ENCODE measurements around the gene NLRP5.
"Not testable (repeated sequence)": the region's sequence is repeated elsewhere in the genome, so short reads cannot be mapped to it uniquely, and the experiment has no call there.

DNA sequence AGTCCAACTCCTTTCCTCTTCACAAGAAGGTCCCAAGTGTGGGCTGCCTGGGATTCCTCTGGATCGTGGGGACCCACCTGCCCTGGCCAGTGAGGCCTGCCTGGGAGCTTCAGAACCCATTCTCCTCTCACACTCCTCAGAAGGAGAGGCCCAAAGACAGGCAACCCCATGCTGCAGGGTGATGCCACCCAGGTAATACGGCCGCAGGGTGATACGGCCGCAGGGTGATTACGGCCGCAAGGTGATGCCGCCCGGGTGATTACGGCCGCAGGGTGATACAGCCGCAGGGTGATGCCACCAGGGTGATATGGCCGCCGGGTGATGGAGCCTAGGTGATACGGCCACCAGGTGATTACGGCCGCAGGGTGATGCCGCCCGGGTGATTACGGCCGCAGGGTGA lies 111.7 kb downstream of the NLRP5 start:
- TF ChIP-seq, protein P1, sequence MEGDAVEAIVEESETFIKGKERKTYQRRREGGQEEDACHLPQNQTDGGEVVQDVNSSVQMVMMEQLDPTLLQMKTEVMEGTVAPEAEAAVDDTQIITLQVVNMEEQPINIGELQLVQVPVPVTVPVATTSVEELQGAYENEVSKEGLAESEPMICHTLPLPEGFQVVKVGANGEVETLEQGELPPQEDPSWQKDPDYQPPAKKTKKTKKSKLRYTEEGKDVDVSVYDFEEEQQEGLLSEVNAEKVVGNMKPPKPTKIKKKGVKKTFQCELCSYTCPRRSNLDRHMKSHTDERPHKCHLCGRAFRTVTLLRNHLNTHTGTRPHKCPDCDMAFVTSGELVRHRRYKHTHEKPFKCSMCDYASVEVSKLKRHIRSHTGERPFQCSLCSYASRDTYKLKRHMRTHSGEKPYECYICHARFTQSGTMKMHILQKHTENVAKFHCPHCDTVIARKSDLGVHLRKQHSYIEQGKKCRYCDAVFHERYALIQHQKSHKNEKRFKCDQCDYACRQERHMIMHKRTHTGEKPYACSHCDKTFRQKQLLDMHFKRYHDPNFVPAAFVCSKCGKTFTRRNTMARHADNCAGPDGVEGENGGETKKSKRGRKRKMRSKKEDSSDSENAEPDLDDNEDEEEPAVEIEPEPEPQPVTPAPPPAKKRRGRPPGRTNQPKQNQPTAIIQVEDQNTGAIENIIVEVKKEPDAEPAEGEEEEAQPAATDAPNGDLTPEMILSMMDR (IDR thresholded peaks at IDR 0.05): not testable (repeated sequence)
- not testable (repeated sequence) for TF ChIP-seq POLR2AphosphoS5 (IDR thresholded peaks at IDR 0.05; ENCODE audit: low read depth, low read length); REST (IDR thresholded peaks at IDR 0.05; ENCODE audit: insufficient read depth in 1 of 2, low read depth in 2 of 2, low read length in 1 of 2); TCF7L2 (IDR thresholded peaks at IDR 0.05; ENCODE audit: low read depth, low read length); SIN3A (IDR thresholded peaks at IDR 0.05; ENCODE audit: borderline replicate concordance, insufficient read depth, low read depth, low read length)
